ENCODE data around the gene HEPH.
"Not testable (repeated sequence)": the region's sequence is repeated elsewhere in the genome, so short reads cannot be mapped to it uniquely, and the experiment has no call there.

HEPH gene, protein sequence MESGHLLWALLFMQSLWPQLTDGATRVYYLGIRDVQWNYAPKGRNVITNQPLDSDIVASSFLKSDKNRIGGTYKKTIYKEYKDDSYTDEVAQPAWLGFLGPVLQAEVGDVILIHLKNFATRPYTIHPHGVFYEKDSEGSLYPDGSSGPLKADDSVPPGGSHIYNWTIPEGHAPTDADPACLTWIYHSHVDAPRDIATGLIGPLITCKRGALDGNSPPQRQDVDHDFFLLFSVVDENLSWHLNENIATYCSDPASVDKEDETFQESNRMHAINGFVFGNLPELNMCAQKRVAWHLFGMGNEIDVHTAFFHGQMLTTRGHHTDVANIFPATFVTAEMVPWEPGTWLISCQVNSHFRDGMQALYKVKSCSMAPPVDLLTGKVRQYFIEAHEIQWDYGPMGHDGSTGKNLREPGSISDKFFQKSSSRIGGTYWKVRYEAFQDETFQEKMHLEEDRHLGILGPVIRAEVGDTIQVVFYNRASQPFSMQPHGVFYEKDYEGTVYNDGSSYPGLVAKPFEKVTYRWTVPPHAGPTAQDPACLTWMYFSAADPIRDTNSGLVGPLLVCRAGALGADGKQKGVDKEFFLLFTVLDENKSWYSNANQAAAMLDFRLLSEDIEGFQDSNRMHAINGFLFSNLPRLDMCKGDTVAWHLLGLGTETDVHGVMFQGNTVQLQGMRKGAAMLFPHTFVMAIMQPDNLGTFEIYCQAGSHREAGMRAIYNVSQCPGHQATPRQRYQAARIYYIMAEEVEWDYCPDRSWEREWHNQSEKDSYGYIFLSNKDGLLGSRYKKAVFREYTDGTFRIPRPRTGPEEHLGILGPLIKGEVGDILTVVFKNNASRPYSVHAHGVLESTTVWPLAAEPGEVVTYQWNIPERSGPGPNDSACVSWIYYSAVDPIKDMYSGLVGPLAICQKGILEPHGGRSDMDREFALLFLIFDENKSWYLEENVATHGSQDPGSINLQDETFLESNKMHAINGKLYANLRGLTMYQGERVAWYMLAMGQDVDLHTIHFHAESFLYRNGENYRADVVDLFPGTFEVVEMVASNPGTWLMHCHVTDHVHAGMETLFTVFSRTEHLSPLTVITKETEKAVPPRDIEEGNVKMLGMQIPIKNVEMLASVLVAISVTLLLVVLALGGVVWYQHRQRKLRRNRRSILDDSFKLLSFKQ

DNA sequence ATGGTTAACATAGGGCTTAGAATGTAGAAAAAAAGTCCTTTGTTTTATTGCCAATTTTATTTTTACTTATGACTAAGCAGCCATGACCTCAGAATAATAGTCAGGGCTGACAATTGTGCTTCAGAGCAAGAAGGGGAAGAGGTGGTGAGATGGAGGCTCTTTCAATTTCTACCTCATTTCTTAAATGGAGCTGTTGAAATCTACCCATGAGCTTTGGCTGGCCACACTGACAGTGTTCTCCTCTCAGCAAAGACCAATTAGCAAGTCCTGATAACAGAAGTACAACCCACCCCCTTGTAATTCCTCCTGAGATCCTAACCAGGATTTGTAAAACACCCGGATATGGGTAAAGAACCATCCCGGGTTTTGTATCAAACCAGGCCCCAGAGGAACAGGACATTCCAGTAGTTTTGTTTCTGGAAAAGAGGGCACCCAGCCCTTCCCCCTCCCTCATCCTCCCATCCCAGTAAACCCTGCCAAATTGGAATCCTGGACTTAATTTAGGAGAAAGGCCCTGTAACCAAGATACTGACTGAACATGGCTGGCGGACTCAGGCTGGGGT is at the start of gene HEPH:
TSS of gene HEPH (plus strand) at position 399 of the 563 bp plus-strand sequence. CDS start 6,324 bp downstream, outside the sequence.
- TF ChIP-seq GATA1 (IDR thresholded peaks at IDR 0.05; ENCODE audit: low read depth, low read length) (no peak), POLR2A (IDR thresholded peaks at IDR 0.05; ENCODE audit: low read length) (no peak)
- no peak for DNase-seq

DNA sequence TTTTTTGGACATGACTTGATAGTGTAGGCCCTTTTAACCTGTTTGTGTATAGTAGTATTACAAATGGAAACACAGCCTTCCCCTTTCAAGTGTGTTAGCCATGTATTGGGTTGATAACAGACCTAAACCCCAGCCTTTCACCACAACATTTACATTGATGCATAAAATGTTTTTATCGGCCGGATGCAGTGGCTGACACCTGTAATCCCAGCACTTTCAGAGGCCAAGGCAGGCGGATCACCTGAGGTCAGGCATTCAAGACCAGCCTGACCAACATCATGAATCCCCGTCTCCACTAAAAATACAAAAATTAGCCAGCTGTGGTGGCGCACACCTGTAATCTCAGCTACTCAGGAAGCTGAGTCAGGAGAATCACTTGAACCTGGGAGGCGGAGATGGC is 45.3 kb upstream of the HEPH start:
- DNase-seq: not testable (repeated sequence)

DNA sequence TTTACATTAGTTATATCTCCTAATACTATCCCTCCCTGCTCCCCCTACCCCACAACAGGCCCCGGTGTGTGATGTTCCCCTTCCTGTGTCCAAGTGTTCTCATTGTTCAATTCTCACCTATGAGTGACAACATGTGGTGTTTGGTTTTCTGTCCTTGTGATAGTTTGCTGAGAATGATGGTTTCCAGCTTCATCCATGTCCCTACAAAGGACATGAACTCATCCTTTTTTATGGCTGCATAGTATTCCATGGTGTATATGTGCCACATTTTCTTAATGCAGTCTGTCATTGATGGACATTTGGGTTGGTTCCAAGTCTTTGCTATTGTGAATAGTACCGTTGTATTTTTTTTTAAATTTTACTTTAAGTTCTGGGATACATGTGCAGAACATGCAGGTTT is 42.7 kb upstream of the HEPH start:
- not testable (repeated sequence) for DNase-seq

DNA sequence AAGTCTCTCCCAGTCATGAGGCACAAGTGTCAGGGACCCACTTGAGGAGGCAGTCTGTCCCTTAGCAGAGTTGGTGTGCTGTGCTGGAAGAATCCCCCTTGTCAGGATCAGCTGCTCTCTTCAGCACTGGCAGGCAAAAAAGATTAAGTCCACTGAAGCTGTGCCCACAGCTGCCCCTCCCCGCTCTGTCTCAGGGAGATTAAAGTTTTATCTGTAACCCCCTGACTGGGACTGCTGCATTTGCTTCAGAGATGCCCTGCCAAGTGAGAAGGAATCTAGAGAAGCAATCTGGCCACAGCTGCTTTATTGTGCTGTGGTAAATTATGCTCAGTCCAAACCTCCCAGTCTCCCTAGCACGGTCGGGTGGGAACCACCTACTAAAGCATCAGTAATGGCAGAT is 37.4 kb upstream of the HEPH start:
- TF ChIP-seq GATA1 (IDR thresholded peaks at IDR 0.05; ENCODE audit: low read depth, low read length): no peak
- TF ChIP-seq POLR2A (IDR thresholded peaks at IDR 0.05; ENCODE audit: low read length): no peak
- peak; percentile 53 to 84 for DNase-seq

DNA sequence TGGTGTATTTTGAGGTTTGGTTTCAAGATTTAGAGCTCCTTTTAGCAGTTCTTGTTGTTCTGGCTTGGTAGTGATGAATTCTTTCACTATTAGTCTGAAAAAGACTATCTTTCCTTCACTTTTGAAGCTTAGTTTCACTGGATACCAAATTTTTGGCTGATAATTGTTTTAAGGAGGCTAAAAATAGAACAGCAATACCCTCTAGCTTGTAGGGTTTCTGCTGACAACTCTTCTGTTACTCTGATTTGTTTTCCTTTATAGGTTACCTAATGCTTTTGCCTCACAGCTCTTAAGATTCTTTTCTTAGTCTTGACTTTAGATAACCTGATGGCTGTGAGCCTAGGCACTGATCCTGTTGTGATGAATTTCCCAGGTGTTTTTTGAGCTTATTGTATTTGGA is 33.6 kb upstream of the HEPH start:
- no peak for DNase-seq
- TF ChIP-seq GATA1 (IDR thresholded peaks at IDR 0.05; ENCODE audit: low read depth, low read length) (no peak), POLR2A (IDR thresholded peaks at IDR 0.05; ENCODE audit: low read length) (no peak)

DNA sequence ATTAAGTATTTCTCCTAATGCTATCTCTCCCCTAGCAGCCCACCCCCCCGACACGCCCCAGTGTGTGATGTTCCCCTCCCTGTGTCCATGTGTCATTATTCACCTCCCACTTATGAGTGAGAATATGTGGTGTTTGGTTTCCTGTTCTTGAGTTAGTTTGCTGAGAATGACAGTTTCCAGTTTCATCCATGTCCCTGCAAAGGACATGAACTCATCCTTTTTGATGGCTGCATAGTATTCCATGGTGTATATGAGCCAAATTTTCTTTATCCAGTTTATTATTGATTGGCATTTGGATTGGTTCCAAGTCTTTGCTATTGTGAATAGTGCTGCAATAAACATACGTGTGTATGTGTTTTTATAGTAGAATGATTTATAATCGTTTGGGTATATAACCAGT is 28.8 kb upstream of the HEPH start:
- not testable (repeated sequence) for DNase-seq

DNA sequence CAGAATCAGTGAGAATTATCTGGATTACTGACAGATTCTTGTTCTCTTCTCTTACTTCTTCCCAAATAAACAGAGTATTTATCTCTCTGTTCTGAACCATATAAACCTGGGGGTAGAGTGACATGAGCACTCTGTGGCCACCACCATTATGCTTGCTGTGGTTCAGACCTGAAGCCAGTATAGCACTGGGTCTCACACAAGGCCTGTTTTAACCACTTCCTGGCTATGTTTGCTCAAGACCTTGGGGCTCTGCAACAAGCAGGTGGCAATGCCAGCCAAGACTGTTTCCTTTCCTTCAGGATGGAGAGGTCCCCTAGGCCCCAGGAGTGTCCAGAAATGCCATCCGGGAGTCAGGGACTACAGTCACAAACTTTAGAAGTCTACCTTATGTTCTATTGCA is 21.7 kb upstream of the HEPH start:
- no peak for TF ChIP-seq POLR2A (IDR thresholded peaks at IDR 0.05; ENCODE audit: low read length)
- TF ChIP-seq GATA1 (IDR thresholded peaks at IDR 0.05; ENCODE audit: low read depth, low read length): no peak
- no peak for DNase-seq

DNA sequence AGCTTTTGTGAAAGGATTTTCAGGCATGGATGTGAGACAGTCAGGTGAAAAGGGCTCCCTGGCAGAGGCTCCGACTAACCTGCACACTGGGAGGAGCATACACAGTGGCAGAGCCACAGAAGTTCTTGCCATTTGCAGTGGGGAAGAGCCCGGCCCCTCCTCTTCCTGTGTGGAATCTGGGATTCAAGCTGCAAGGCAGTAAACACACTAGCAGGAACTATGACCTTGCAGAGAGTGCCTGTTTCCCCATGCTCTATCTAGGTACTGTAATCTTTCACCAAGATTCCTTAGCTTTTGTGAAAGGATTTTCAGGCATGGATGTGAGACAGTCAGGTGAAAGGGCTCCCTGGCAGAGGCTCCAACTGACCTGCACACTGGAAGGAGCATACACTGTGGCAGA is 19.8 kb upstream of the HEPH start:
- TF ChIP-seq POLR2A (IDR thresholded peaks at IDR 0.05; ENCODE audit: low read length) (no peak), GATA1 (IDR thresholded peaks at IDR 0.05; ENCODE audit: low read depth, low read length) (no peak)
- no peak for DNase-seq

DNA sequence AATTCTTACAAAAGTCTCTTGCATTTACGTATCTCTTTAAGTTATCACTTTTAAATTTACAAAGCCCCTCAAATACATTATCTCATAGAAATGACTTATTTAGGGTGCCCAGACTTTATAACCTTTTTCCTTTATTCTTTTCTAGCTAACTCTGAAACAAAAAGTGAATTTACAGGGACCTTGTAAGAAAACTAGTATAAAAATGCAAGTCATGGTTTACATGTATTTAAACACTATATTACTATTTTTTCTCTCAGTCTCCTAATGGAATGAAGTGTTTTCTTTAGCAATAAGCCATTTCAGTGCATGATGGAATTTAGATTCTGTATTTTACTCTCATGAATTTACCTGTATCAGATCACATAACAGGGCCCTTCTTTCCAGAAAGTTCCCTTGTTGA is 14.5 kb upstream of the HEPH start:
- DNase-seq: no peak
- no peak for TF ChIP-seq POLR2A (IDR thresholded peaks at IDR 0.05; ENCODE audit: low read length)

DNA sequence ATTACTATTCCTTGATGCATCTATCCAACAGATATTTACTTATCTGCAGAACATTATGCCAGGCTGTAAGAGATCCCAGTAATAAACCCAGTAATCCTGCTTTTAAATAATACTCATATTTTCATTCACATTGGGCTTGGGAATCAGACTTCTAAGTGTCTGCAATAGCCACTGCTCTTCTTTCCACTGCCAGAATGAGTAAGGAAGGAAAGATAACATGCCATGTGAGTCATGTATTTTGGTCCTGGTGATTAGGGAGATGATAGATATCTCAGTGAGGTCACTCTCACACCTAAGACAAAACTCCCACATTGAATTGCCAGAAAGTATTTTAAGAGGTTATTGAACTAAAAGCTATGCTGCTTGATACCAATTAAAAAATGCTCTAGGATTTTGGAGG is 13.9 kb upstream of the HEPH start:
- TF ChIP-seq GATA1 (IDR thresholded peaks at IDR 0.05; ENCODE audit: low read depth, low read length): no peak
- TF ChIP-seq POLR2A (IDR thresholded peaks at IDR 0.05; ENCODE audit: low read length): no peak
- DNase-seq: peak; percentile 1

DNA sequence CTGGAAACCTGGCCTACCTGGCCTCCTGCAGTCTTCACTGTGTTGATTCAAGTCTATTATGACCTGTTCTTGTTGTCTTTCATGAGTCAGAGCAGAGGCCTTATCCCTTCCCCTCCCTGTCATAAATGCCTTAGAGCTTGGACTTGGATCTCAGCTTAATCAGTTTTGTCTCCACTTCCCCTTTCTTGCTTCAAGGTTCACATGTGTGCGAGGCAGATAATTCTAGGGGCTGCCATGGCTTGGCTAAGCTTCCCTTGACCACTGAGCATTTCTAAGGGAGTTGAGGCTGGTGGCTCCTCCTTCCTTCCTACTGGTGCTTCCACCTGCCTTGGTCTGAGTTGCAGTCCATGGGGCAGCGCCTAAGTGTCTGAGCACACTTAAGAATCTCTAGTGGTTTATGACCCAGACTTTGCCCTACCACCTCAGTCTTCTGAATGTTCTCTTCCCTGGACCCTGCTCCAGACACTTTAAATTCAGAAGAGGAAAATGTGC is 1.7 kb upstream of the HEPH start:
- TF ChIP-seq GATA1 (IDR thresholded peaks at IDR 0.05; ENCODE audit: low read depth, low read length) (no peak), POLR2A (IDR thresholded peaks at IDR 0.05; ENCODE audit: low read length) (no peak)
- DNase-seq: peak; percentile 5 to 44

DNA sequence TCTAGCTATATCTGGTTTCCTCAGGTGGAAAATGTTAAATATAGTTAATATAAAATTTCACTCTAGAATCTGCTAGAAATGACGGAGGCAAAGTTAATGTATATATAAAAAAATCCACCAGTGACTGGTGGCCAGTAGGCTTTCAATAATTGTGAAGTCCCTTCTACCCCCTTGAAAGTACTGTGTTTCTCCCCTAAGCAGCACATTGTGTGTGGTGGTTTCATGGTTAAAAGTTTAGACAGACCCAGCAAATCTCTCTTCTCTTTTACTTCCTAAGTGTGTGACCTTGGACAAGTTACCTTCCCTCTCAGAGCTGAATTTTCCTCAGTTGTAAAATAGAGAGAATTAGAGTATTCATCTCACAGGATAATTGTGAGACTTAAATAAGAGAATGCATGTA is 600 bp upstream of the HEPH start:
- DNase-seq: no peak
- TF ChIP-seq POLR2A (IDR thresholded peaks at IDR 0.05; ENCODE audit: low read length): no peak
- no peak for TF ChIP-seq GATA1 (IDR thresholded peaks at IDR 0.05; ENCODE audit: low read depth, low read length)

DNA sequence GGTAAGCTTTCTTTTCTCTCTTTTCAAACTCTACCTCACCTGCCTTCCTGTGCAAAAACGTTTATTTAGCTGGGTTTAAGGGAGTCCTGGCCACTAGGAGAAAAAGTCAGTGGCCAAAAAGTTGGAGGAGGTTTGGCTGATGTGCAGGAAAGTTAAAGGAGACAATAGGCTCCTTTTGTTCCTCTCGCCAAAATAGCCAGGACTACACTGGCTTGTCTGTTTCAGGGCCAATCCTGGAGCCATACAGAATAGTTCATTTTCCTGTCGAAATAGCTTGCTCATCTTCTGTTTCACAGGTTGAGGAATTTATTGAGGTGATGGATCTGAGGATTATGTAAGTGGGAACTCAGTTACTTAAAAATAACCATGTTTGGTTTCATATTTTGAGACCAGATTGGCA is 423 bp downstream of the HEPH start:
- TF ChIP-seq GATA1 (IDR thresholded peaks at IDR 0.05; ENCODE audit: low read depth, low read length) (no peak), POLR2A (IDR thresholded peaks at IDR 0.05; ENCODE audit: low read length) (no peak)

DNA sequence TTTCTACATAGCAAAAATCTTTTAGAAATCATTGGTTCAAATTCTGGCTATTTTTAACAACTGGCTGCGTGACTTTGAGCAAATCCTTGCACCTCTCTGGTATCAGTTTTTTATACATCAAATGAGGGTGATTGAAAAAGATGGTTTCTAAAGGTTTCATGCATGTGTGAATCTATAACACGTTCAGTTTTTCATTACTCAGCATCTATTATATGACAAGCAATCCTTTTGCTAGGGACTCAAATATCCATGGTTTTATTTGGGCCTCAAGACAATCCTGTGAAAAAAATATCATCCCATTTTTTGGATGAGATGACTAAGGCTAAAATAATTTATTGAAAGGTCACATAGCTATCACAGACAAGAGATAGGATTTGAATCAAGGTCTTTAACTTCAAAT is 884 bp downstream of the HEPH start:
- TF ChIP-seq POLR2A (IDR thresholded peaks at IDR 0.05; ENCODE audit: low read length) (no peak), GATA1 (IDR thresholded peaks at IDR 0.05; ENCODE audit: low read depth, low read length) (no peak)
- DNase-seq: no peak

More for the DNA sequence above, 423 bp downstream of the HEPH start:
- no peak for DNase-seq
